RWPE1 (cell line): ENCODE data around the gene CNTRL.
"Not testable (repeated sequence)": the region's sequence is repeated elsewhere in the genome, so short reads cannot be mapped to it uniquely, and the experiment has no call there.

Experiments used
- CTCF ChIA-PET: fragments of 350-600 bp; sonication (Branson Sonifier 250); formaldehyde crosslinking; extraction: SDS; loops from one replicate; lab custom pipeline; 2021; lab: Yijun Ruan, JAX
- POLR2A ChIA-PET: fragments of 400-600 bp; formaldehyde crosslinking; extraction: SDS; loops from one replicate; lab custom pipeline; 2020; ENCODE audit warnings: antibody characterized with exemption; ENCODE audit not compliant: low non-redundant PET; lab: Yijun Ruan, JAX
- DNase-seq: peaks from one replicate; pipeline ENCODE4 v3.0.0; 2012; ENCODE audit warnings: low spot score
- H3K27ac ChIP-seq: fragments of 450-650 bp; 2 replicates; pipeline ENCODE4 v1.5.1; 2017
- TF ChIP-seq, protein P1 (sequence below): fragments of 450-650 bp; conservative IDR thresholded peaks from 2 replicates; pipeline ENCODE4 v1.5.1; 2017; ENCODE audit warnings: low read depth, mild to moderate bottlenecking

The CNTRL gene

DNA sequence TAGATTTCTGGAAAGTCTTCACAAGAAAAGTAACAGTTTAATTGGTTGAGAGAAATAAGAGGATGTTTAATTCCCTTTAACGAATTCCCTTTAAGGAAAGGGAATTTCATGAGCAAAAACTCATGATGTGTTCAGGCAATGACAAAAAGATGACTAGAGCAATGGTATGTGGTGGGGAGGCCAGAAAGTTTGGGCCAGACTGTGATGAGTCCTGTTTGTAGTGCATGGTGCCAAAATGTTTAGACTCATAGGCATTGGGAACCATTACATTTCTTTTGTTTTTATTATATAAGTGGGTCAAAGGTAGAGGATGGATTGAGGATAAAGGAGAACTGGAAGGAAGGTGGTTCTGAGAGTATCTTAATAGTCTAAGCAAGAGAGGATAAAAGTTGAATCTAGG, 10.9 kb downstream of the CNTRL start:
- POLR2A ChIA-PET: no interaction called here
- no peak for DNase-seq
- TF ChIP-seq, protein P1, sequence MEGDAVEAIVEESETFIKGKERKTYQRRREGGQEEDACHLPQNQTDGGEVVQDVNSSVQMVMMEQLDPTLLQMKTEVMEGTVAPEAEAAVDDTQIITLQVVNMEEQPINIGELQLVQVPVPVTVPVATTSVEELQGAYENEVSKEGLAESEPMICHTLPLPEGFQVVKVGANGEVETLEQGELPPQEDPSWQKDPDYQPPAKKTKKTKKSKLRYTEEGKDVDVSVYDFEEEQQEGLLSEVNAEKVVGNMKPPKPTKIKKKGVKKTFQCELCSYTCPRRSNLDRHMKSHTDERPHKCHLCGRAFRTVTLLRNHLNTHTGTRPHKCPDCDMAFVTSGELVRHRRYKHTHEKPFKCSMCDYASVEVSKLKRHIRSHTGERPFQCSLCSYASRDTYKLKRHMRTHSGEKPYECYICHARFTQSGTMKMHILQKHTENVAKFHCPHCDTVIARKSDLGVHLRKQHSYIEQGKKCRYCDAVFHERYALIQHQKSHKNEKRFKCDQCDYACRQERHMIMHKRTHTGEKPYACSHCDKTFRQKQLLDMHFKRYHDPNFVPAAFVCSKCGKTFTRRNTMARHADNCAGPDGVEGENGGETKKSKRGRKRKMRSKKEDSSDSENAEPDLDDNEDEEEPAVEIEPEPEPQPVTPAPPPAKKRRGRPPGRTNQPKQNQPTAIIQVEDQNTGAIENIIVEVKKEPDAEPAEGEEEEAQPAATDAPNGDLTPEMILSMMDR: no peak
- CTCF ChIA-PET: no interaction called here
- H3K27ac ChIP-seq: no peak overlapping the region

DNA sequence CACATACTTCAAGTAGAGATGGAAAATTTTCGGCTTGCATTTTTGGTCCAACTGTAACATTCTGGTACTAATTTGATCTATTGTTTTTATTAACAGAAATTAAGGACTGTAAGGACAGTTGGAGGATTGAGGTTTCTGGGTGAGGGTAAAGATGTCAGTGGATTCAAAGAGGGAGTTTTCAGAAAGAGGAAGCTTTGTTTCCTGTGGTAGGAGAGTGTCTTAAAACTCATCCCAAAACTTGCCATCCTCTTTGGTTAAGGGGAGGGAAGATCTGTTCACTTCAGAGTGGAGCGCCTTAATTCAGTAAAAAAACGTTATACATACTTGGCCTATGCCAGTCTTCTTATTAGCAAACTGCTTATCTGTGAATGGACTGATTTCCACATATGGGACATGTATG, 13.8 kb downstream of the CNTRL start:
- CTCF ChIA-PET: no interaction called here
- no peak for DNase-seq
- POLR2A ChIA-PET: no interaction called here
- TF ChIP-seq, protein P1: no peak
- H3K27ac ChIP-seq: no peak overlapping the region

DNA sequence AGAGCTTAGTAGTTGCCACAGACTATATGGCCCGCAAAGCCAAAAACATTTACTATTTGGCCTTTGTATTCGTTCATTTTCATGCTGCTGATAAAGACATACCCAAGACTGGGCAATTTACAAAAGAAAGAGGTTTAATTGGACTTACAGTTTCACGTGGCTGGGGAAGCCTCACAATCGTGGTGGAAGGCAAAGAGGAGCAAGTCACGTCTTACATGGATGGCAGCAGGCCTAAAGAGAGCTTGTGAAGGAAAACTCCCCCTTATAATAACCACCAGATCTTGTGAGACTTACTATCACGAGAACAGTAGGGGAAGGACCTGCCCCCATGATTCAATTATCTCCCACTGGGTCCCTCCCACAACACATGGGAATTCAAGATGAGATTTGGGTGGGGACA, 16.0 kb downstream of the CNTRL start:
- POLR2A ChIA-PET, DNase-seq: not testable (repeated sequence)
- CTCF ChIA-PET: interaction anchor here (0.6 kb wide), 1 partner anchor 435 kb away, joined by 5 read pairs; no protein-coding TSS in a partner anchor

DNA sequence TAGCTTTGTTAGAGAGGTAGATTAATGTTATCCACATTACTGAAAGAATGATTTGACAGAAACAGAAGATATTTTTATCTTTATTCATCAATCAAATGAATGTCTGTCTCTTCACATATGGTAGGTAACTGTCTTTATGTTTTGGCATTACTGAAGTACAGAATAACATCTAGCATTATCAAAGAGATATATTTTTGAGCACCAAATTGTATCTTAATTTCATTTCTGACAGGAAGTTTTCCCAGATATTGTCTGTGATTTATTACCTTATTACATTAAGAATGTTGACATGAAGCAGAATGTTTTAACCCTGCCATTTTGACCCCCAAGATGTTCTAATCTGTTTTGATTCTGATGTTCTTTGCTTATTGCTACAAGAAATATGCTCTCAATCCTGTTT, 20.3 kb downstream of the CNTRL start:
- no peak for DNase-seq
- no peak overlapping the region for H3K27ac ChIP-seq
- TF ChIP-seq, protein P1: no peak
- ChIA-PET CTCF (no interaction called here), POLR2A (interaction anchor here (0.5 kb wide), 1 partner anchor 75 kb away, joined by 3 read pairs; no protein-coding TSS in a partner anchor)

More for the DNA sequence above, 16.0 kb downstream of the CNTRL start:
- not testable (repeated sequence) for H3K27ac ChIP-seq

DNA sequence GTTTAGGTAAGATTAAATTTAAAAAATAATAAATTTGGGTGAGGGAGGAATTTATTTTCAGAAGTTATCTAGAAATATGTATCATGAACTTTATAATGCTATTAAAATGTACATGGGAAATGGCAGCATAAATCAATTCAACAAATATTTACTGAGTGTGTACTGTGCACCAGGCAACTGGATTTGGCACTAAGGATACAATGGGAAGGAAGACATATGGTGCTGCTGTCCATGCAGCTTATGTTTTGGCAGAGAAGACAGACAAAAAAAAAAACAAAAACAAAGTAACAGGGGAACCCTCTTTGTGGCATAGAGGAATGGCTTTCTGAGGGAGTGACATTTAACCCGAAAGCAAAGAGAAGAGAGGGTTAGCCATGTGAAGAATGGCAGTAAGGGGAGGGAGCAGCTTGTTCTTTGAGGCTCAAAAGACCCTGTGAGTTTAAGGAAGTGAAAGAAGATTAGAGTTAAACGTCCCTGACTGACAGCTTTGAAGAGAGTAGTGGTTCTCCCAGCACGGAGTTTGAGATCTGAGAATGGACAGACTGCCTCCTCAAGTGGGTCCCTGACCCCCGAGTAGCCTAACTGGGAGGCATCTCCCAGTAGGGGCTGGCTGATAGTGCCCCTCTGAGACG, 23.9 kb downstream of the CNTRL start:
- POLR2A ChIA-PET: interaction anchor here (0.6 kb wide), 1 partner anchor 34 kb away, joined by 3 read pairs; no protein-coding TSS in a partner anchor
- H3K27ac ChIP-seq: no peak overlapping the region
- CTCF ChIA-PET: interaction anchor here (0.6 to 0.9 kb wide), 2 partner anchors 23 to 94 kb away, joined by 3 to 4 read pairs; no protein-coding TSS in a partner anchor
- TF ChIP-seq, protein P1: no peak
- DNase-seq: no peak

DNA sequence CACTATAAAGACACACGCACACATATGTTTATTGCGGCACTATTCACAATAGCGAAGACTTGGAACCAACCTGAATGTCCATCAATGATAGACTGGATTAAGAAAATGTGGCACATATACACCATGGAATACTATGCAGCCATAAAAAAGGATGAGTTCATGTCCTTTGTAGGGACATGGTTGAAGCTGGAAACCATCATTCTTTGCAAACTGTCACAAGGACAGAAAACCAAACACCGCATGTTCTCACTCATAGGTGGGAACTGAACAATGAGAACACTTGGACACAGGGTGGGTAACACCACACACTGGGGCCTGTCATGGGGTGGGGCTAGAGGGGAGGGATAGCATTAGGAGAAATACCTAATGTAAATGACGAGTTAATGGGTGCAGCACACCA, 29.3 kb downstream of the CNTRL start:
- DNase-seq, POLR2A ChIA-PET, H3K27ac ChIP-seq, CTCF ChIA-PET: not testable (repeated sequence)

DNA sequence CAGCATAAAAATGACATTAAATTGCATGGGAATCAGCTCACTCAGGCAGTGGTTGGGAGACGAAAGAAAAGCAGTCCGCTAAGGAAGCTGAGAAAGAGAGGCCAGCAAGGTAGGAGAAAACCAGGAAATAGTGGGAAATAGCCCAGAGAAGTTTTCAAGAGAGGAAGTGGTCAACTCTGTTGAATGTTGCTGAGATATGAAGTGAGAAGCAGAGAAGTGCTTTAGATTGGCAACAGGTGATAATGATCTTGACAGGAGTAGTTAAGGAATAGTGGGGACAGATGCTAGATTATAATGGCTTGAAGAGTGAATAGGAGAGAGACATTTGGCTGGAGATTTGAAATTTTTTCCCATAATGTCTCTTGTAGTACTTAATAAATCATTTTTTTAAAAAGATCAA, 30.8 kb downstream of the CNTRL start:
- ChIA-PET CTCF (no interaction called here), POLR2A (no interaction called here)
- TF ChIP-seq, protein P1: no peak
- no peak for DNase-seq
- H3K27ac ChIP-seq: no peak overlapping the region
